GM23248 (cell line): ENCODE results near the gene PRDM10. TPM values are rescaled to one million over a fixed set of nuclear protein-coding genes. Genes with fewer than 3 reads are reported as not detected.
A peak's percentile ranks its signal among the peaks of the same experiment; 100 is the strongest.

Experiments used
- DNase-seq: peaks from one replicate; pipeline ENCODE4 v3.0.0-alpha.2; 2015
- H2AFZ ChIP-seq: fragments of 200-600 bp; sonication (generic); 2 replicates; pipeline ENCODE4 v1.6.1; 2016; ENCODE audit warnings: antibody characterized with exemption
- H3F3A ChIP-seq: fragments of 200-600 bp; sonication (generic); 2 replicates; pipeline ENCODE4 v1.6.1; 2016; ENCODE audit warnings: mild to moderate bottlenecking, antibody characterized with exemption, mixed run types; ENCODE audit not compliant: insufficient read depth
- H3K27ac ChIP-seq: fragments of 200-600 bp; sonication (generic); 2 replicates; pipeline ENCODE4 v1.5.1; 2016; ENCODE audit warnings: mild to moderate bottlenecking
- H3K27me3 ChIP-seq: fragments of 200-600 bp; sonication (generic); replicated peaks from 2 replicates; pipeline ENCODE4 v1.6.1; 2016; ENCODE audit warnings: mild to moderate bottlenecking; ENCODE audit not compliant: insufficient read depth
- H3K36me3 ChIP-seq: fragments of 200-600 bp; sonication (generic); 2 replicates; pipeline ENCODE4 v1.6.1; 2016; ENCODE audit warnings: low read depth, mild to moderate bottlenecking
- H3K4me1 ChIP-seq: fragments of 200-600 bp; sonication (generic); 2 replicates; pipeline ENCODE4 v1.6.1; 2016; ENCODE audit warnings: mild to moderate bottlenecking; ENCODE audit not compliant: insufficient read depth
- H3K4me2 ChIP-seq: fragments of 200-600 bp; sonication (generic); one replicate; pipeline ENCODE4 v1.6.1; 2016; ENCODE audit warnings: mild to moderate bottlenecking; ENCODE audit not compliant: unreplicated experiment
- H3K4me3 ChIP-seq: fragments of 200-600 bp; sonication (generic); 2 replicates; pipeline ENCODE4 v1.5.1; 2016; ENCODE audit warnings: mild to moderate bottlenecking
- H3K79me2 ChIP-seq: fragments of 200-600 bp; sonication (generic); 2 replicates; pipeline ENCODE4 v1.6.1; 2016; ENCODE audit warnings: mild to moderate bottlenecking; ENCODE audit not compliant: insufficient read depth
- H3K9ac ChIP-seq: fragments of 200-600 bp; sonication (generic); 2 replicates; pipeline ENCODE4 v1.6.1; 2016; ENCODE audit warnings: mild to moderate bottlenecking
- H3K9me2 ChIP-seq: fragments of 200-600 bp; sonication (generic); 2 replicates; pipeline ENCODE4 v1.6.1; 2016; ENCODE audit warnings: mixed run types, mild to moderate bottlenecking, moderate library complexity; ENCODE audit not compliant: insufficient read depth
- H3K9me3 ChIP-seq: fragments of 200-600 bp; sonication (generic); one replicate; pipeline ENCODE4 v1.6.1; 2017; ENCODE audit warnings: low read depth
- H4K20me1 ChIP-seq: fragments of 200-600 bp; sonication (generic); 2 replicates; pipeline ENCODE4 v1.6.0; 2016; ENCODE audit not compliant: insufficient read depth
- EZH2 ChIP-seq: fragments of 200-600 bp; sonication (generic); IDR thresholded peaks from 2 replicates; pipeline ENCODE4 v1.6.1; 2018; ENCODE audit warnings: antibody characterized with exemption, mild to moderate bottlenecking; ENCODE audit not compliant: insufficient read depth, poor library complexity, severe bottlenecking
- EZH2phosphoT487 ChIP-seq: fragments of 200-600 bp; sonication (generic); IDR thresholded peaks from 2 replicates; pipeline ENCODE4 v1.6.1; 2018; ENCODE audit warnings: antibody characterized with exemption, moderate library complexity, mild to moderate bottlenecking, low read depth; ENCODE audit not compliant: insufficient read depth
- WGBS, 2 experiments: methylation state at CpG; one replicate each; pipeline ENCODE4 v1.1.6; 2015 to 2017; ENCODE audit warnings: low lambda C conversion rate in 2 of 2, low coverage in 1 of 2; ENCODE audit errors: missing lambda C conversion rate in 2 of 2; 5-methylcytosine and 5-hydroxymethylcytosine counted together
- in situ Hi-C: fragments of 300-500 bp; cut with MboI; formaldehyde crosslinking; loops from 2 replicates; pipeline ENCODE4 v1.15.0; 2020
- polyA plus RNA-seq: library from polyadenylated mRNA; unstranded; fragments of >200 nt; fragmentation: Nextera tagmentation; extraction: Ambion mirVana; gene quantifications from 2 replicates; pipeline ENCODE4 v1.2.1, GENCODE V29; 2016
- total RNA-seq: library from RNA; depleted of rRNA; stranded (reverse); fragments of >200 nt; shearing (Covaris generic); gene quantifications from 2 replicates; pipeline ENCODE4 v1.2.3, GENCODE V29; 2014

The PRDM10 gene
- total and polyA plus RNA-seq, 2 experiments from 2014 or later, result 2.9 to 4.6 TPM

GRCh38 chr11:130006929-130007328 lies 4.3 kb upstream of the PRDM10 start:
- Histone ChIP-seq H3K9me3 (no peaks in the 10 kb centered on the region), H3K9me2 (no peaks in the 10 kb centered on the region), H3K4me2 (no peak overlapping the region), H3K79me2 (no peaks in the 10 kb centered on the region), H2AFZ (no peak overlapping the region), H3K27ac (no peak overlapping the region), H3K27me3 (no peaks in the 10 kb centered on the region), H3K9ac (no peak overlapping the region), H3F3A (peaks cover 7% of the 10 kb centered on the region), H3K4me1 (peaks cover 5% of the 10 kb centered on the region), H4K20me1 (no peaks in the 10 kb centered on the region), H3K4me3 (no peak overlapping the region), H3K36me3 (no peaks in the 10 kb centered on the region)
- in situ Hi-C loops, result no loop called here
- TF ChIP-seq EZH2, result no peak
- TF ChIP-seq EZH2phosphoT487, result no peak
- 82 to 83% methylated on average over 3 of the region's 3 CpGs for WGBS, 2 experiments
- no peak for DNase-seq

- TF ChIP-seq EZH2phosphoT487, result no peak
- no peak for TF ChIP-seq EZH2
- H3F3A ChIP-seq, result peaks cover 7% of the 10 kb centered on the region
- 1 to 2% methylated on average over 8 of the region's 8 CpGs for WGBS, 2 experiments
- H3K27me3 ChIP-seq, result no peaks in the 10 kb centered on the region
- peak overlapping the region; percentile 95 for H3K9ac ChIP-seq
- H3K9me3 ChIP-seq, result no peaks in the 10 kb centered on the region
- H3K27ac ChIP-seq, result peak overlapping the region; percentile 99
- in situ Hi-C loops, result no loop called here
- 0 out of 2 replicates have a peak, but pooled peaks cover 3% of the 10 kb centered on the region for H4K20me1 ChIP-seq
- DNase-seq, result no peak
- H3K4me3 ChIP-seq, result peak overlapping the region; percentile 79
- no peaks in the 10 kb centered on the region for H3K9me2 ChIP-seq
- peak overlapping the region; percentile 77 for H2AFZ ChIP-seq
- H3K36me3 ChIP-seq, result no peaks in the 10 kb centered on the region
- H3K4me2 ChIP-seq, result peak overlapping the region; percentile 92
- peaks cover 13% of the 10 kb centered on the region for H3K4me1 ChIP-seq
- H3K79me2 ChIP-seq, result peaks cover 32% of the 10 kb centered on the region
Measured at GRCh38 chr11:130003717-130004001, 1.0 kb upstream of the PRDM10 start.

- no peaks in the 10 kb centered on the region for H3K9me2 ChIP-seq
- peak overlapping the region; percentile 77 for H2AFZ ChIP-seq
- H3K36me3 ChIP-seq, result no peaks in the 10 kb centered on the region
- peak overlapping the region; percentile 79 for H3K4me3 ChIP-seq
- in situ Hi-C loops, result no loop called here
- 1% methylated on average over 46 to 52 of the region's 65 CpGs for WGBS, 2 experiments
- H3K9ac ChIP-seq, result peak overlapping the region; percentile 95
- H3F3A ChIP-seq, result peaks cover 7% of the 10 kb centered on the region
- peak; percentile 99 for DNase-seq
- peaks cover 13% of the 10 kb centered on the region for H3K4me1 ChIP-seq
- H4K20me1 ChIP-seq, result 0 out of 2 replicates have a peak, but pooled peaks cover 3% of the 10 kb centered on the region
- H3K79me2 ChIP-seq, result peaks cover 37% of the 10 kb centered on the region
- H3K9me3 ChIP-seq, result no peaks in the 10 kb centered on the region
- TF ChIP-seq EZH2 (no peak), EZH2phosphoT487 (no peak)
- peak overlapping the region; percentile 99 for H3K27ac ChIP-seq
- peak overlapping the region; percentile 92 for H3K4me2 ChIP-seq
- H3K27me3 ChIP-seq, result no peaks in the 10 kb centered on the region
Measured at GRCh38 chr11:130002846-130003716, 446 bp upstream of the PRDM10 start.

- in situ Hi-C loops, result no loop called here
- peak overlapping the region; percentile 79 for H3K4me3 ChIP-seq
- H3K9me3 ChIP-seq, result no peaks in the 10 kb centered on the region
- peak overlapping the region; percentile 92 for H3K4me2 ChIP-seq
- no peaks in the 10 kb centered on the region for H3K9me2 ChIP-seq
- TF ChIP-seq EZH2phosphoT487 (no peak), EZH2 (no peak)
- peak overlapping the region; percentile 77 for H2AFZ ChIP-seq
- peaks cover 13% of the 10 kb centered on the region for H3K4me1 ChIP-seq
- peak; percentile 78 for DNase-seq
- H3K9ac ChIP-seq, result peak overlapping the region; percentile 95
- peaks cover 7% of the 10 kb centered on the region for H3F3A ChIP-seq
- 0 out of 2 replicates have a peak, but pooled peaks cover 3% of the 10 kb centered on the region for H4K20me1 ChIP-seq
- 1 to 2% methylated on average over 31 to 79 of the region's 90 CpGs for WGBS, 2 experiments
- no peaks in the 10 kb centered on the region for H3K27me3 ChIP-seq
- peaks cover 51% of the 10 kb centered on the region for H3K79me2 ChIP-seq
- no peaks in the 10 kb centered on the region for H3K36me3 ChIP-seq
- peak overlapping the region; percentile 99 for H3K27ac ChIP-seq
Measured at GRCh38 chr11:130001461-130002351, 929 bp downstream of the PRDM10 start.
